HG03457 (cell line): Measurements from ENCODE around the gene ZMIZ2.

Experiments
- ATAC-seq: cut with Tn5 transposase; IDR thresholded peaks from one replicate; pipeline ENCODE4 v1.9.1; 2021; ENCODE audit warnings: moderate number of reproducible peaks; ENCODE audit not compliant: unreplicated experiment

The ZMIZ2 gene

DNA sequence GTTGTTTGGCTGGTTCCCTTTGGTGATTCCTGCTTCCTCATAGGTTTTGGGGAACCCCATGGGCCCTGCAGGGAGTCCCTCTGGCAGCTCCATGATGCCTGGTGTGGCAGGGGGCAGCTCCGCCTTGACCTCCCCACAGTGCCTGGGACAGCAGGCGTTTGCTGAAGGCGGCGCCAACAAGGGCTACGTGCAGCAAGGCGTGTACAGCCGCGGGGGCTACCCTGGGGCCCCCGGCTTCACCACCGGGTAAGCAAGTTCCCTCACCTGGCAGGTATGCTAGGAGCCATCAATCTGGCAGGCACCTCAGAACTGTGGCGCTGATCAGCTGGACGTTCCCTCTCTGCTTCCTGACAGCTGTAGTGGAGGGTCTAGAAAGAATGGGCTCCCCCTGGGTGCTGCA, 8.3 kb downstream of the ZMIZ2 start:
- no peak for ATAC-seq

DNA sequence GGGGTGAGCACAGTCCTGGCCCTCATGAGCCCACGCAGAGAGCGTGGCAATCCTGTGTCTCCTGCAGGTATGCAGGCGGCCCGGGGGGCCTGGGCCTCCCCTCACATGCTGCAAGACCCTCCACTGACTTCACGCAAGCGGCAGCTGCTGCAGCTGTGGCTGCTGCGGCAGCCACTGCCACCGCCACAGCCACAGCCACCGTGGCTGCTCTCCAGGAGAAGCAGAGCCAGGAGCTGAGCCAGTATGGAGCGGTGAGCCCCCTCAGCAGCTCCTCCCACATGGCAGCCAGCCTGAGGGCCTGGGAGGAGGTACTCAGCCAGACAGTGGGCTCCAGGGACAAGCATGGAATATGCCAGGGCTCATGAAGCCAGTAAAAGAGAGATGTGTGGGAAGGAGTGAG, 8.7 kb downstream of the ZMIZ2 start:
- no peak for ATAC-seq

GRCh38 chr7:44757739-44758138, 9.1 kb downstream of the ZMIZ2 start:
- no peak for ATAC-seq

DNA sequence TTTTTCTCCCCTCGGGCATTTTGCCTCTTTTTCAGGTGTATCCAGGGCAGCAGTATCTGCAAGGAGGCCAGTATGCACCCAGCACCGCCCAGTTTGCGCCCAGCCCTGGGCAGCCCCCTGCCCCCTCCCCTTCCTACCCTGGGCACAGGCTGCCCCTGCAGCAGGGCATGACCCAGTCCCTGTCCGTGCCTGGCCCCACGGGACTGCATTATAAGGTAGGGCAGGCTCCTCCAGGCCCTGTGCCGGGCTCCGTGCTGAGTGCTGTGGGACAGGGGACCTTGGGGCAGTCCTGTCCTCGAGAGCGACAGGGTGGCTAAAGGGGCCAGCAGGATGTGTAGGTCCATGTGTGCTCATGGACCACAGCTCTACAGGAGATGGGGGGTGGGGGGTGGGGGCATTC, 10.6 kb downstream of the ZMIZ2 start:
- no peak for ATAC-seq

DNA sequence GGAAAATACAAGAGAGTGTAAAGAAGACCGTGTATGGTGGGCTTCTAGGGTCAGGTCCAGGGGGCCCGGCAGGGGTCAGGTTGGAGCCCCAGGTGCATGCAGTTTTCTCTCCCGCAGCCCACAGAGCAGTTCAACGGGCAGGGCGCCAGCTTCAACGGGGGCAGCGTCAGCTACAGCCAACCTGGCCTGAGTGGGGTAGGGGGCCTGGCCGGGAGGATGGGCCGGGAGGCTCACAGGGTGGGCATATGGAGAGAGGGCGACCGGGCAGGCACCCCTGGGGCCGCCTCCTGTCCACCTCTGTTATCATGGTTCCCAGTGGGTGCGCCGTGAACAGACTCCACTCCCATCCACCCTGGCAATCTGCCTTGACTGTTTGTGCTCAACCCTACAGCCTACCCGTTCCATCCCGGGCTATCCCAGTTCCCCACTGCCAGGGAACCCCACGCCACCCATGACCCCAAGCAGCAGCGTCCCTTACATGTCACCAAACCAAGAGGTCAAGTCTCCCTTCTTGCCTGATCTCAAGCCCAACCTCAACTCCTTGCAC, 11.5 kb downstream of the ZMIZ2 start:
- no peak for ATAC-seq

DNA sequence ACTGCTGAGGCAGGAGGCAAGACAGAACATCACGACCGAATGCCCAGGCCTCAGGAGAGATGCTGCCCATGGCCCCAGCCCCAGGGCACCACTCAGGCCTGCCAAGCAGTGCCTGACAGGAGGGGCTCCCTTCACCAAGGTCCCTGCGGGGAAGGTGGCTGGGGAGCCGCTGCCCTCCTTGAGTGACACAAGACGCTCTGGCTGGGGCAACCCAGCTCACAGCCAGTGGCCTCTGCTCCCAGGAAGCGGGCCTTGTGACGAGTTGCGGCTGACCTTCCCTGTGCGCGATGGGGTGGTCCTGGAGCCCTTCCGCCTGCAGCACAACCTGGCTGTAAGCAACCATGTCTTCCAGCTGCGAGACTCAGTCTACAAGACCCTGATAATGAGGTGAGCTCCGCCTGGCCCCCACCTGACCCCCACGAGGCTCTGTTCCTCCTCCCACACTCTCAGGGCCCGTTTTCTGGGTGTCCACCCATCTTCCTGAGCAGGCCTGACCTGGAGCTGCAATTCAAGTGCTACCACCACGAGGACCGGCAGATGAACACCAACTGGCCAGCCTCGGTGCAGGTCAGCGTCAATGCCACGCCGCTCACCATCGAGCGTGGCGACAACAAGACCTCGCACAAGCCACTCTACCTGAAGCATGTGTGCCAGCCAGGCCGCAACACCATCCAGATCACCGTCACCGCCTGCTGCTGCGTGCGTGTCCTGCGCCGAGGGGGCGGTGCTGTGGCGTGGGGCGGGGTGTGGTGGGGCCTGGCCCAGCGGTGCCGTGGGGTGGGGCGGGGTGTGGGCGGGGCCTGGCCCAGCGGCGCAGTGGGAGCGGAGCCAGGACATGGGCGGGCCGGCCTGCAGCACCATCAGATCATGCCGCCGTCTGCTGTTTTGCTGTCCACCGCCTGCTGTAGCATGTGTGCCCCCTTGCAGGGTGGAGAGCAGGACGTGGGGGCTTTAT, 12.8 kb downstream of the ZMIZ2 start:
- no peak for ATAC-seq

DNA sequence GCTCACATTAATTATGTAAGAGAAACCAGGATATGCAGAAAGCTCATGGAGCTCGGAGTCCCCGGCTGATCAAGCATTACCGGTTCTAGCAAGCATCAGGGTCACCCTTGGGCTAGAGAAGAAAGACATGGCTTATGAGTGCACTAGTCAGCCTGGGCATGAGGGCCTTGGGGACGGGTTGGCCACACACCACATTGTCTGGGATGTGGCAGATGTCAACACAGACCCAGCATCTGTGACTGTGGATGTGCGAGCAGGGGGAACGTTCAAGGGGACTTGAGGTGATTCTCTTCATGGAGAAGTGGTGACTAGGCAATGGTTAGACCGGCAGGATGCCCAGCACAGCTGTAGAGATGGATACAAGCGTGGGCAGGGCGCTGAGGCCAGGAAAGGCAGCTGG, 13.7 kb downstream of the ZMIZ2 start:
- ATAC-seq, result no peak

GRCh38 chr7:44762726-44763522, 14.3 kb downstream of the ZMIZ2 start:
- ATAC-seq, result no peak

DNA sequence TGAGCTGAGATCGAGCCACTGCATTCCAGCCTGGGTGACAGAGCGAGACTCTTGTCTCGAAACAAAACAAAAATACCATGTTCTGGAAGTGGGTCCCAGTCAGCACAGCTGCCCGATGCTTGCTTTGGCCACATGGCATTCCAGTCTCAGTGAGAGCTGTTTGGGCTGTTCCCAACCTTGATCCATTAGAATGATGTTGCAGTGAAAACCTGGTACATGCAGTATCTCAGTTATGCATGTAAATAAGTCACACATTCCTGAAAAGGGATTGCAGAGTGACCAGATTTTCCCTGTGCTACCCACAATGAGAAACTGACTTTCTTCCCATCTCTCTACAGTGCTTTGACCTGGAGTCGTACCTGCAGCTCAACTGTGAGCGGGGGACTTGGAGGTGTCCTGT, 15.4 kb downstream of the ZMIZ2 start:
- ATAC-seq, result no peak

DNA sequence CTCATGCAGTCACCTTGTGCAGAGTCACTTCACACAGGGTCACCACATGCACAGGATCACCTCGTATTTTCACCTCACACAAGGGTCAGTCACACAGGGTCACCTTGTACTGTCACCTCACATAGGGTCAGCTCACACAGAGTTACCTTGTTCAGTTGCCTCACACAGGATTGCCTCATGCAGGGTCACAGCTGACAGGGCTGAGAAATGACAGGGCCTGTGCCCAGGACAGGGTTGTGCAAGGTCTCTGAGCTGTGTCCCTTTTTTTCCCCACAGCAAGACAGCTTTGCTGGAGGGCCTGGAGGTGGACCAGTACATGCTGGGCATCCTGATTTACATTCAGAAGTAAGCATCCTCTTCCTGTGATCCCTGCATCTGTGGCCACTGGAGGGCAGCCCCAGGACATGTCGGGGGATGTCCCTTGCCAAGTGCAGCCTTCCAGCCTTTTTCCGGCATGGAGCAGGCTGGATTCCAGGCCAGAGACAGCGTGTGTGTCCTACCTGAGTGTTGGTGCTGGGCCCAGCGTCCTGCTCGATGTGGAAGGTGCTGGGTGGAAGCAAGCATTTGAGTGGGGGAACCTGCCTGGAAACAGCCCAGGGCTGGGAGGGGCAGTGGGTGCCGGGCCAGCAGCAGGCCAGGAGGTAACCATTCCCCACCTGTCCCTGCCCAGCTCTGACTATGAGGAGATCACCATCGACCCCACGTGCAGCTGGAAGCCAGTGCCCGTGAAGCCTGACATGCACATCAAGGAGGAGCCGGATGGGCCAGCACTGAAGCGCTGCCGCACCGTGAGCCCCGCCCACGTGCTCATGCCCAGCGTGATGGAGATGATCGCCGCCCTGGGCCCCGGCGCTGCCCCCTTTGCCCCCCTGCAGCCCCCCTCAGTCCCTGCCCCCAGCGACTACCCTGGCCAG, 16.3 kb downstream of the ZMIZ2 start:
- no peak for ATAC-seq

DNA sequence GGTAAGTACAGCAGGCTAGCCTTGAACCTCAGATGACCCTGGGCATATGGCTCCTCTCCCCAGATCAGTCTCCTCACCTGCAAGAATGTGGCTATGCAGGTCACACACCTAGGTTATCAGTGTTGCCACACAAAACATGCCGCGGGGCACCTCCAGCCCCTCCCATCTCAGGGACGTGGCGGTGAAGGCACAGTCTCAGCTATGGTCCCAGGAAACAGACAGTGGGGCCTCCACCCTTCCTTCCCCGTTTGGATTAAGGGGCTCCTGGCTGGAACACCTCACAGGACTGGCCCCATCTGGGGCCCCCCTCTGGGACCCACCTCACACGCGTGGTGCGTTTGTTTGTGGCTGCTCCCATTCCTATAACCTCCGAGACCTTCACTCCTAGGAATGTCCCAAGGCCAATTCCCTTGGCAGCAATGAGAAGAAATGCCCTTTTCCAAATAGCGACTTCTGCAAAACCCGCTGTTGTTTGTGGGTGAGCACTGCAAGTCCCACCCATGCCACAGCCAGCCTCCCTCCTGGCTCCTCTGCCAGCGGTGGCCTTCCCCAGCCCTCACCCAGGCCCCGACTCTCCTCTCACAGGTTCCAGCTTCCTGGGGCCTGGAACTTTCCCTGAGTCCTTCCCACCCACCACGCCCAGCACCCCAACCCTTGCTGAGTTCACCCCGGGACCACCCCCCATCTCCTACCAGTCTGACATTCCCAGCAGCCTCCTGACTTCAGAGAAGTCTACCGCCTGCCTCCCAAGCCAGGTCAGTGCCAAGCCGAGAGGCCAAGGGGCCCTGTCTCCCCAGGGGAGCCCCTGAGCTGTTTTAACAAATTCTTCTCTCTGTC, 17.1 kb downstream of the ZMIZ2 start:
- no peak for ATAC-seq

DNA sequence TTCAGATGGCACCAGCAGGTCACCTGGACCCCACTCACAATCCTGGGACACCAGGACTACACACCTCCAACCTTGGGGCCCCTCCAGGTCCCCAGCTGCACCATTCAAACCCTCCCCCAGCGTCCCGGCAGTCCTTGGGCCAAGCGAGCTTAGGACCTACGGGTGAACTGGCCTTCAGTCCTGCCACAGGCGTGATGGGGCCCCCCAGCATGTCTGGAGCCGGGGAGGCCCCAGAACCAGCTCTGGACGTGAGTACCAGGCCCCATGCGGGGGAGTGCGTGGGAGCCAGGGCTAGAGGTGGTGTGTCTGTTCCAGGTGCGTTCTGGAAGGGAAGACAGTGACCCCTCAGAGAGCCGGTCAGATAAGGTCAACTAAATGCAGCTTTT, 17.8 kb downstream of the ZMIZ2 start:
- ATAC-seq, result no peak

DNA sequence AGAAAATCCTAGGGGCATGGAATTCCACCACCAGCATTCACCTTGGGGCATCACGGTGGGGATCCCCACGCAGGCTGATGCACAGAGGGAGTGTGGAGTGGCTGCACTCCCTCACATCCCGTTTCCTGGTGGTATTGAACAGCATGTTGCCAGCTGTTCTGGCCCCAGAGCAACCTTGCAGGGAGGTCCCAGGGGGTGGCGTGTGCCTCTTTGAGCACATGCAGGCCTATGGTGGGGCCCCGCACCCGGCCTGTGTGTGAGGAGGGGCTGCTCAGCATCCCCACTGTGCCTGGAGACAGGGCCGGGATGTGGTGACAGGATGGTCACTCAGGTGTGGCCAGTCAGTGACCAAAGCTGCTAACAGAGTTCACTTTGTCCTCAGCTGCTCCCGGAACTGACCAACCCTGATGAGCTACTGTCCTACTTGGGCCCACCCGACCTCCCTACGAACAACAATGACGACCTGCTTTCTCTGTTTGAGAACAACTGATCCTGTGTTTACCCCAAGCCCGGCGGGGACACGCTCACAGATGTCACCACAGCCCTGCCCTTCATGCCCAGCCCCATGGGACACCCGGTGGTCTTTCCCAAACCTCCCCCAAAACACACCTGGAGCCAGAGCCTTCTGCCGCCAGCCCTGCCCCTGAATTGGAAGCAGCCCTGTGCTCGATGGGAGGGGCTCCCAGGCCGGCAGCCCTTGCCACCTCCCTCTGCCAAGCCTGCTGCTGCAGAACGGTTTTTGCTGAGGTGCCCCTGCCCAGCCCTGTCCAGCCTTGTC, 18.7 kb downstream of the ZMIZ2 start:
- no peak for ATAC-seq

DNA sequence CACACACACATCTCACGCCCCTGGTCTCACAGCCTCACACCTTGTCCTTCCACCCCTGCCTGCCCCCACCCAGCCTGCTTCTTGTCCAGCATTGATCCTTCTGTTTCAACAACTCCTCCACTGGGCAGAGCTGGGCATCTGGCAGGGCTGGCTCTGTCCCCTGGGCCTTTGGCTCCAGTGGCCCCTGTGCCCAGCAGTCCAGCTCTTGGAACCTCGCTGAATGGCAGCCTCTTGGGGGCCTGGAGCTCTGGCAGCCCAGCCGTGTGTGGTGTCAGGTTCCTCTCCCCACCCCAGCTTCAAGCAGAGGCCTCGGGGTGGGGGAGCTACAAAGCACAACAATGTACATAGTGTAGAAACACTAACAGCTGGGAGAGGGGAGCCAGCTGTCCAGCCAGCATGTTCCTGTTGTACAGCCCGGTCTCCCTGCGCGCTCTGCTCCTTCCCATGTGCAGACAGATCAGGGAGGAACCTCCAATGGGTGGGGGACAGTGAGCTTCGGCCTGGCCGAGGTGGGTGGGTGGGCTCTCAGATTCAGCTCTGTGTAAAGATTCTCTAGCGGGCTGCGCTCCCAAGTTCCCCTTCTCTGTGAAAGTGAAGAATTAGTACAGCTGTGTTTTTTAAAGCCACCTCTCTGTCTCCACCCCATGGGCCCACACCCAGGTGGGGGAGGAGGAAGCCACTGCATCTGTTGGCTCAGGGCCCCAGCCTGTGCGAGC, 19.4 kb downstream of the ZMIZ2 start:
- ATAC-seq, result no peak

GRCh38 chr7:44768628-44769371, 20.2 kb downstream of the ZMIZ2 start:
- ATAC-seq, result no peak

DNA sequence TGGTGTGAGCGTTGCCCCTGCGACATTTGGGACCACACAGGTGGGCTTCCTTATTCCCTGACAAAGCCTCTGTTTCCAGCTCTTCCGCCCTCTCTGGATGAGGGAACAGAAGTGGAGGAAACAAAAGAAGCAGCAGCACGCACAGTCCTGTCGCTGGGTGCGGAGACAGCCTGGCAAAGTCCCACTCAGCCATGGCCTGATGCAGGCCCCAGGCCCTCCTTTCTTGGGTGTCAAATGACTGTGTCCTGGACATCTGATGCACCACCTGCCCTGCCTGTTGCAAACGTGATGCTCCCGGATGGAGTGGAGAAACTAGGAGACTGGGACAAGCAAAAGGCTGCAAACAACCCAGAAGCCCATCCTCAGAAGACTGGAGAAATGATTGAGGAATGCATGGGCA, 20.7 kb downstream of the ZMIZ2 start:
- ATAC-seq, result no peak

- no peak for ATAC-seq
These were observed 21.2 kb downstream of the ZMIZ2 start for GRCh38 chr7:44769776-44770294.

- ATAC-seq, result no peak
These were observed 22.7 kb downstream of the ZMIZ2 start for GRCh38 chr7:44771358-44771757.
